ENCODE results near the gene ECHDC3. TPM values are rescaled to one million over a fixed set of nuclear protein-coding genes. Genes with fewer than 3 reads are reported as not detected.

The ECHDC3 gene
- total and polyA plus RNA-seq, 2 of the 4 experiments (the other 2 are of a cell fraction) = 4.3 to 5.0 TPM

- H2BK15ac ChIP-seq (ENCODE audit: low read depth, low read length) = no peak overlapping the region
- H2AK5ac ChIP-seq (ENCODE audit: low read depth, low read length) = no peak overlapping the region
- H3K18ac ChIP-seq (ENCODE audit: low read depth, low read length) = no peak overlapping the region
- no peak for TF ChIP-seq RAD21 (IDR thresholded peaks at IDR 0.05; ENCODE audit: low read length)
- TF ChIP-seq FOS (IDR thresholded peaks at IDR 0.05; ENCODE audit: low read depth, low read length) = no peak
- TF ChIP-seq SMC3 (IDR thresholded peaks at IDR 0.05; ENCODE audit: low read depth, low read length) = no peak
- TF ChIP-seq RCOR1 (IDR thresholded peaks at IDR 0.05; ENCODE audit: insufficient replicate concordance, low read length) = no peak
- no peak for TF ChIP-seq ELK1 (IDR thresholded peaks at IDR 0.05; ENCODE audit: borderline replicate concordance, low read depth, low read length)
- no peak for TF ChIP-seq CTCF (conservative IDR thresholded peaks at IDR 0.05; ENCODE audit: low read depth, low read length)
- TF ChIP-seq, protein P1, sequence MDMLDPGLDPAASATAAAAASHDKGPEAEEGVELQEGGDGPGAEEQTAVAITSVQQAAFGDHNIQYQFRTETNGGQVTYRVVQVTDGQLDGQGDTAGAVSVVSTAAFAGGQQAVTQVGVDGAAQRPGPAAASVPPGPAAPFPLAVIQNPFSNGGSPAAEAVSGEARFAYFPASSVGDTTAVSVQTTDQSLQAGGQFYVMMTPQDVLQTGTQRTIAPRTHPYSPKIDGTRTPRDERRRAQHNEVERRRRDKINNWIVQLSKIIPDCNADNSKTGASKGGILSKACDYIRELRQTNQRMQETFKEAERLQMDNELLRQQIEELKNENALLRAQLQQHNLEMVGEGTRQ (IDR thresholded peaks at IDR 0.05; ENCODE audit: low read depth, low read length) = no peak
- no peak for TF ChIP-seq RFX5 (IDR thresholded peaks at IDR 0.05; ENCODE audit: low read depth, low read length)
- no peak for TF ChIP-seq BHLHE40 (IDR thresholded peaks at IDR 0.05; ENCODE audit: low read depth, low read length)
- TF ChIP-seq CEBPB (IDR thresholded peaks at IDR 0.05; ENCODE audit: low read depth, low read length) = no peak
- TF ChIP-seq NFE2L2 (IDR thresholded peaks at IDR 0.05; ENCODE audit: low read depth, low read length) = no peak
- TF ChIP-seq POLR2A (IDR thresholded peaks at IDR 0.05; ENCODE audit: low read depth, low read length) = no peak
- TF ChIP-seq MAZ (IDR thresholded peaks at IDR 0.05; ENCODE audit: borderline replicate concordance, low read depth, low read length) = no peak
- no peak for TF ChIP-seq CHD1 (IDR thresholded peaks at IDR 0.05; ENCODE audit: low read depth, low read length)
- TF ChIP-seq MAFK (IDR thresholded peaks at IDR 0.05; ENCODE audit: low read depth, low read length) = no peak
- TF ChIP-seq MXI1 (IDR thresholded peaks at IDR 0.05; ENCODE audit: borderline replicate concordance, low read depth, low read length) = no peak
- H4K5ac ChIP-seq (ENCODE audit: low read depth, low read length) = no peak overlapping the region
- no peak overlapping the region for H4K8ac ChIP-seq (ENCODE audit: low read depth in 2 of 2, low read length in 2 of 2)
- no peak overlapping the region for H2BK120ac ChIP-seq (ENCODE audit: low read depth, low read length)
- no peaks in the 10 kb centered on the region for H4K20me1 ChIP-seq (ENCODE audit: insufficient read depth, low read length)
- POLR2A ChIA-PET (ENCODE audit: unreplicated experiment) = no interaction called here
- intact Hi-C loops (cut with micrococcal nuclease) (loop anchor here (5.0 kb wide), 1 partner anchor 118 kb away; the partner anchor contains the start of gene USP6NL), dilution Hi-C loops (cut with HindIII; ENCODE audit: low sequenced_read_pairs, unreplicated experiment) (no loop called here), in situ Hi-C loops (cut with MboI; ENCODE audit: low sequenced_read_pairs) (no loop called here)
- no TSS peak for BruUV-seq (replicated peaks)
- ATAC-seq (ENCODE audit: low read depth) (no peak), DNase-seq (no peak)
- no peaks in the 10 kb centered on the region for H3K36me3 ChIP-seq (ENCODE audit: control insufficient read depth, insufficient read depth, low read length)
- H3K4me2 ChIP-seq (ENCODE audit: low read depth, low read length) = no peak overlapping the region
- no peak overlapping the region for H3K14ac ChIP-seq (replicated peaks; ENCODE audit: low read depth, low read length)
- no peaks in the 10 kb centered on the region for H3K9me1 ChIP-seq (ENCODE audit: insufficient read depth, low read length)
- no peak overlapping the region for H3K9ac ChIP-seq (ENCODE audit: low read depth, low read length)
- 42% methylated on average over 3 of the region's 3 CpGs; no CpG with 5 or more reads in 1 of the 2 experiments for WGBS, 2 experiments (ENCODE audit: extremely low coverage in 2 of 2, insufficient read length in 1 of 2)
- no peak overlapping the region for H2BK5ac ChIP-seq (ENCODE audit: low read depth, low read length, poor library complexity, severe bottlenecking)
- H3K23ac ChIP-seq (ENCODE audit: low read depth, low read length) = no peak overlapping the region
- H3K79me1 ChIP-seq (ENCODE audit: low read depth in 1 of 2, low read length in 2 of 2) = no peaks in the 10 kb centered on the region
- no peak overlapping the region for H3K4ac ChIP-seq (ENCODE audit: low read depth, low read length)
- H4K91ac ChIP-seq (ENCODE audit: insufficient read depth, low read depth, low read length) = no peak overlapping the region
- H2BK20ac ChIP-seq (ENCODE audit: low read depth, low read length) = no peak overlapping the region
- H3K9me3 ChIP-seq (ENCODE audit: control insufficient read depth, insufficient read depth, low read length) = no peaks in the 10 kb centered on the region
- no peak overlapping the region for H3K56ac ChIP-seq (ENCODE audit: extremely low read depth, insufficient read depth, low read length)
- no peak overlapping the region for H3K27ac ChIP-seq (ENCODE audit: insufficient read depth, low read length)
- H3K27me3 ChIP-seq (ENCODE audit: control insufficient read depth, insufficient read depth, low read length) = peaks cover 8% of the 10 kb centered on the region; the same call in 1 of the 2 replicates
- no peaks in the 10 kb centered on the region for H3K4me1 ChIP-seq (ENCODE audit: control insufficient read depth, insufficient read depth, low read length)
- no peak overlapping the region for H2AK9ac ChIP-seq (replicated peaks; ENCODE audit: low read depth, low read length, poor library complexity)
- H2AFZ ChIP-seq (replicated peaks; ENCODE audit: low read length, poor library complexity) = no peak overlapping the region
- H3K4me3 ChIP-seq (ENCODE audit: insufficient read depth, low read depth, low read length) = no peak overlapping the region
- CTCF ChIA-PET = no interaction called here
Observed at GRCh38 chr10:11729790-11730315, 12.3 kb upstream of the ECHDC3 start.

Data from IMR-90 (cell line).